HEK293T (cell line): ENCODE results near the gene TRNP1.

Experiments used
- CTCF ChIA-PET: fragments of 350-600 bp; formaldehyde crosslinking; extraction: SDS; loops from one replicate; lab custom pipeline; 2021; ENCODE audit warnings: antibody characterized with exemption, inconsistent platforms; lab: Yijun Ruan, JAX
- POLR2A ChIA-PET: fragments of 350-600 bp; formaldehyde crosslinking; extraction: SDS; loops from one replicate; lab custom pipeline; 2020; ENCODE audit warnings: antibody characterized with exemption, inconsistent platforms; lab: Yijun Ruan, JAX
- DNase-seq: peaks from one replicate; pipeline ENCODE4 v3.0.0; 2012; ENCODE audit warnings: mixed read lengths; ENCODE audit errors: extremely low spot score
- ARNT ChIP-seq: fragments of 450-650 bp; IDR thresholded peaks from 2 replicates; pipeline ENCODE4 v1.6.1; 2017; ENCODE audit warnings: mild to moderate bottlenecking
- BHLHE40 ChIP-seq: fragments of 450-650 bp; IDR thresholded peaks from 2 replicates; pipeline ENCODE4 v1.6.1; 2016; ENCODE audit warnings: mild to moderate bottlenecking, moderate library complexity, borderline replicate concordance
- CTBP1 ChIP-seq: fragments of 450-650 bp; IDR thresholded peaks from 2 replicates; pipeline ENCODE4 v1.6.1; 2016; ENCODE audit warnings: borderline replicate concordance
- ELF4 ChIP-seq: fragments of 450-650 bp; IDR thresholded peaks from 2 replicates; pipeline ENCODE4 v1.6.1; 2017; ENCODE audit warnings: antibody characterized with exemption
- FOXA1 ChIP-seq: fragments of 450-650 bp; IDR thresholded peaks from 2 replicates; pipeline ENCODE4 v1.6.1; 2016; ENCODE audit warnings: mild to moderate bottlenecking
- FOXK2 ChIP-seq: fragments of 450-650 bp; IDR thresholded peaks from 2 replicates; pipeline ENCODE4 v1.6.1; 2016; ENCODE audit warnings: mild to moderate bottlenecking
- FOXM1 ChIP-seq: fragments of 450-650 bp; IDR thresholded peaks from 2 replicates; pipeline ENCODE4 v1.6.1; 2017; ENCODE audit warnings: mild to moderate bottlenecking, borderline replicate concordance
- HDGF ChIP-seq: fragments of 450-650 bp; IDR thresholded peaks from 2 replicates; pipeline ENCODE4 v1.6.1; 2017; ENCODE audit warnings: antibody characterized with exemption, borderline replicate concordance
- L3MBTL2 ChIP-seq: fragments of 450-650 bp; conservative IDR thresholded peaks from 2 replicates; pipeline ENCODE4 v1.6.1; 2016; ENCODE audit warnings: mild to moderate bottlenecking
- LEF1 ChIP-seq: fragments of 450-650 bp; IDR thresholded peaks from 2 replicates; pipeline ENCODE4 v1.6.1; 2017; ENCODE audit warnings: mild to moderate bottlenecking, borderline replicate concordance
- NFRKB ChIP-seq: fragments of 450-650 bp; IDR thresholded peaks from 2 replicates; pipeline ENCODE4 v1.6.1; 2016; ENCODE audit warnings: mild to moderate bottlenecking, moderate library complexity
- PKNOX1 ChIP-seq: fragments of 450-650 bp; IDR thresholded peaks from 2 replicates; pipeline ENCODE4 v1.6.1; 2016
- SP1 ChIP-seq: fragments of 450-650 bp; IDR thresholded peaks from 2 replicates; pipeline ENCODE4 v1.6.1; 2017
- SUZ12 ChIP-seq: fragments of 450-650 bp; IDR thresholded peaks from 2 replicates; pipeline ENCODE4 v1.6.1; 2016; ENCODE audit warnings: mild to moderate bottlenecking
- TARDBP ChIP-seq: fragments of 450-650 bp; IDR thresholded peaks from 2 replicates; pipeline ENCODE4 v1.6.1; 2016
- ZNF384 ChIP-seq: fragments of 450-650 bp; IDR thresholded peaks from 2 replicates; pipeline ENCODE4 v1.6.1; 2016

The TRNP1 gene

GRCh38 chr1:27026621-27027574, 33.4 kb downstream of the TRNP1 start:
- ChIA-PET CTCF (no interaction called here), POLR2A (interaction anchor here (0.6 to 1.3 kb wide), 5 partner anchors 8 to 128 kb away, joined by 3 to 4 read pairs (median 3); partner anchors contain the start of gene SLC9A1)

DNA sequence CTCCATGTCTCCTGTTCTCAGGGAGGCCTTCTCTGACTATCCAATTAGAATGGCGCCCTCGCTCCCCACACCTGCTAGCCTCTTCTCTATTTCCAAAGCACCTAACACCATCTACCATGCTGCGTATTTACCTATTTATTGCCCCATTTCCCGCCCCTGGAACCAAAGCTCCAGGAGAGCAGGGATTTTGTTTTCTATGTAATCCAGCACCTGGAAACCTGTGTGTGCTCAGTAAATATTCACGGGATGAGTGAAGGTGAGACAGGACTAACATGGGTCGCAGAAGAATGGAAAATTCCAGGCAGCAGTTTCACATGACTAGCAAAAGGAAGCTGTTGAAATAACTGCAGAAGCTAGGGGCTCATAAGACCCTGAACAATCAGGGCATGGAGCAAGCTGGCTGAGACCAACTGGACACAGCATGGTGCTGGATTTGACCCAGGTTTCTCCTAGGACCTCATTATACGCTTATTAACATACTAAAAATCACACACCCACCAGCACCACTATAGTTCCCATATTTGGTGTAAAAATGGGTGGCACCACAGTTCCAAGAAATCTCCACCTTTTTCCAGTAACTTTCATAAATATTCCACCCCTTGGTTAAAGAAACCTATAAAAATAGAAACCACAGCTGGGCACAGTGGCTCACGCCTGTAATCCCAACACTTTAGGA, 34.2 kb downstream of the TRNP1 start:
- ChIA-PET CTCF (interaction anchor here (0.7 to 1.0 kb wide), 2 partner anchors 61 to 191 kb away, joined by 4 to 5 read pairs; no protein-coding TSS in a partner anchor), POLR2A (interaction anchor here (1.0 to 1.3 kb wide), 3 partner anchors 8 to 31 kb away, joined by 3 read pairs; no protein-coding TSS in a partner anchor)
- DNase-seq, result no peak
- TF ChIP-seq PKNOX1 (no peak), NFRKB (no peak), FOXA1 (no peak), FOXK2 (no peak), ELF4 (no peak), L3MBTL2 (no peak), CTBP1 (no peak), TARDBP (no peak), ARNT (no peak), HDGF (no peak), ZNF384 (no peak)

More at GRCh38 chr1:27026621-27027574, 33.4 kb downstream of the TRNP1 start:
- peak; percentile 46 for DNase-seq
- TF ChIP-seq L3MBTL2 (peak; percentile 36; the same call in 1 of the 2 replicates), FOXA1 (no peak)

DNA sequence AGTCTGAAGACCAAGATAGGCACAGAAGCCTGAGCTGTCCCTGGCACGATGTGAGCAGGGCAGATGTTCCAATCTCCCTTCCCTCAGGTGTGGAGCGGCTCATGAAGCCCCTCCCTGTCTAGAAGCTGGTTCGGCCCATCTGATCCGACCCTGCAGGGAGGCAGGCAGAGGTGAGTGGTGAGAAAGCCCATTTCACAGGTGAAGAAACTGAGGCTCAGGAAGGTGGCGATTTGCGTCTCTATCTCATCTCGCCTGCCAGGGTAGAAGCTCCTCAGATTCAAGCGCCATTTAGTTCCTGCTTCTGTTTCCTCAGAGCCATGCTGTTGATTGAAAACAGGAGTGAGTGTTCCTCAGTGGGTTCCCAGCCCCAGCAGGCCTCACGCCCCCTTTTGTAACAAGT, 36.0 kb downstream of the TRNP1 start:
- POLR2A ChIA-PET, result no interaction called here
- no peak for TF ChIP-seq ZNF384
- no peak for TF ChIP-seq SP1
- no peak for TF ChIP-seq SUZ12
- TF ChIP-seq FOXA1, result no peak
- DNase-seq, result no peak
- CTCF ChIA-PET, result no interaction called here

- DNase-seq, result no peak
- CTCF ChIA-PET, result interaction anchor here (0.6 to 5.2 kb wide), 3 partner anchors 13 to 34 kb away, joined by 3 to 40 read pairs (median 4); no protein-coding TSS in a partner anchor
- TF ChIP-seq L3MBTL2 (no peak), TARDBP (no peak), LEF1 (no peak), FOXM1 (no peak), SP1 (no peak), ARNT (no peak), HDGF (no peak), FOXK2 (no peak), PKNOX1 (no peak), SUZ12 (no peak), ELF4 (no peak), NFRKB (no peak), BHLHE40 (no peak), ZNF384 (no peak), FOXA1 (no peak), CTBP1 (no peak)
- POLR2A ChIA-PET, result no interaction called here
These were observed 38.0 kb downstream of the TRNP1 start for GRCh38 chr1:27031235-27032118.

DNA sequence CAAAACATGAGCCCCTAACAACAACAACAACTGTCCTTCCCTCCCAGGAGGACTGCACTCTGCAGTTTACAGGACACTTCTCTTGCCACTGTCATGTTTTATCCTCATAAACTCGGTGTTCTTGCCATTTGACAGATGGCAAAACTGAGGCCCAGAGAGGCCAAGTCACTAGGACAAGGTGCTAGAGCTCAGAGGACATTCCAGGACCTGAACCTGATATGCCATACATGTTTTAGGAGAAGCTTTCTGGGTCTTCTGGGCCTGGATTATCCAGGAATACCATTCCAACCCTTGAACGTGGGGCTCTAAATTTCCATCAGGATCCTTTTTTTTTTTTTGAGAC, 38.6 kb downstream of the TRNP1 start:
- no peak for DNase-seq
- POLR2A ChIA-PET, result no interaction called here
- CTCF ChIA-PET, result interaction anchor here (5.2 kb wide), 1 partner anchor 13 kb away, joined by 40 read pairs; no protein-coding TSS in a partner anchor
- TF ChIP-seq L3MBTL2 (no peak), SUZ12 (no peak), CTBP1 (no peak), PKNOX1 (no peak), BHLHE40 (no peak), ARNT (no peak), TARDBP (no peak), NFRKB (no peak), ZNF384 (no peak), FOXK2 (no peak)
